Chondrocyte (in vitro differentiated cells): Measurements from ENCODE around the gene YTHDF2. TPM values are rescaled to one million over a fixed set of nuclear protein-coding genes. Genes with fewer than 3 reads are reported as not detected.
A peak's percentile ranks its signal among the peaks of the same experiment; 100 is the strongest.
"Not testable (repeated sequence)": the region's sequence is repeated elsewhere in the genome, so short reads cannot be mapped to it uniquely, and the experiment has no call there.

Experiments
- DNase-seq: peaks from one replicate; pipeline ENCODE4 v3.0.0; 2021; ENCODE audit warnings: mixed read lengths, low spot score
- H3K27ac Mint-ChIP-seq: one replicate; pipeline ENCODE4 v1.8.0; 2021; ENCODE audit warnings: mild to moderate bottlenecking, moderate library complexity, mixed read lengths; ENCODE audit not compliant: unreplicated experiment
- H3K27me3 Mint-ChIP-seq: 2 replicates; pipeline ENCODE4 v1.8.0; 2021; ENCODE audit warnings: low read depth, mixed read lengths
- H3K36me3 Mint-ChIP-seq: 2 replicates; pipeline ENCODE4 v1.8.0; 2021; ENCODE audit warnings: low read depth, mixed read lengths
- H3K4me1 Mint-ChIP-seq: 2 replicates; pipeline ENCODE4 v1.8.0; 2021; ENCODE audit warnings: low read depth, mild to moderate bottlenecking, mixed read lengths
- H3K4me3 Mint-ChIP-seq: one replicate; pipeline ENCODE4 v1.8.0; 2021; ENCODE audit warnings: mild to moderate bottlenecking, moderate library complexity, mixed read lengths; ENCODE audit not compliant: unreplicated experiment
- H3K9me3 Mint-ChIP-seq: 2 replicates; pipeline ENCODE4 v1.8.0; 2021; ENCODE audit warnings: low read depth, mixed read lengths
- total RNA-seq: library from RNA; stranded (reverse); gene quantifications from 3 replicates; pipeline ENCODE4 v1.2.1, GENCODE V29; 2021
- TF ChIP-seq, protein P1 (sequence below): fragments of 200-600 bp; sonication (generic); IDR thresholded peaks from 2 replicates; pipeline ENCODE4 v1.5.0; 2021; ENCODE audit warnings: antibody characterized with exemption, mild to moderate bottlenecking, moderate library complexity

Gene YTHDF2
- total RNA-seq, 1 donor from 2014 or later = 68.8 TPM

DNA sequence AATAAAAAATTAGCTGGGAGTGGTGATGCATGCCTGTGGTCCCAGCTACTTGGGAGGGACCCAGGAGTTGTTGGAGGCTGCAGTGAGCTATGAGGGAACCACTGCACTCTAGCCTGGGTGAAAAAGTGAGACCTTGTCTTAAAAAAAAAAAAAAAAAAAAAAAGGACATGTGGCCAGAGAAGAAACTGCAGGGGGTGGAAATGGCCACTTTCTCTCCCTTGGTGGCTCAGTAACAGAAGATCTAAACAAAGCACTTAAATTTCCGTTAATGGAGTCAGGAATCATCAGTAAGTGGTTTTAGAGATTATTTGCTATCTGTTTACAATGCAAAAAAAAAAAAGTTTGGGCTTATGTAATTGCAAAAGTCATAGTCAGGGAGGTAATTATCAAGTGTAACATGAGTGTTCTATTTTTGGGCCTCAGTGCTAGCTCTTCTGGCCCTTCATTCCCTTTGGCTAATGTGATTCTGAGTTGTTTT lies 55.9 kb downstream of the YTHDF2 start:
- no peak overlapping the region for H3K27ac Mint-ChIP-seq
- TF ChIP-seq, protein P1, sequence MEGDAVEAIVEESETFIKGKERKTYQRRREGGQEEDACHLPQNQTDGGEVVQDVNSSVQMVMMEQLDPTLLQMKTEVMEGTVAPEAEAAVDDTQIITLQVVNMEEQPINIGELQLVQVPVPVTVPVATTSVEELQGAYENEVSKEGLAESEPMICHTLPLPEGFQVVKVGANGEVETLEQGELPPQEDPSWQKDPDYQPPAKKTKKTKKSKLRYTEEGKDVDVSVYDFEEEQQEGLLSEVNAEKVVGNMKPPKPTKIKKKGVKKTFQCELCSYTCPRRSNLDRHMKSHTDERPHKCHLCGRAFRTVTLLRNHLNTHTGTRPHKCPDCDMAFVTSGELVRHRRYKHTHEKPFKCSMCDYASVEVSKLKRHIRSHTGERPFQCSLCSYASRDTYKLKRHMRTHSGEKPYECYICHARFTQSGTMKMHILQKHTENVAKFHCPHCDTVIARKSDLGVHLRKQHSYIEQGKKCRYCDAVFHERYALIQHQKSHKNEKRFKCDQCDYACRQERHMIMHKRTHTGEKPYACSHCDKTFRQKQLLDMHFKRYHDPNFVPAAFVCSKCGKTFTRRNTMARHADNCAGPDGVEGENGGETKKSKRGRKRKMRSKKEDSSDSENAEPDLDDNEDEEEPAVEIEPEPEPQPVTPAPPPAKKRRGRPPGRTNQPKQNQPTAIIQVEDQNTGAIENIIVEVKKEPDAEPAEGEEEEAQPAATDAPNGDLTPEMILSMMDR = peak; percentile 25
- no peak for DNase-seq

DNA sequence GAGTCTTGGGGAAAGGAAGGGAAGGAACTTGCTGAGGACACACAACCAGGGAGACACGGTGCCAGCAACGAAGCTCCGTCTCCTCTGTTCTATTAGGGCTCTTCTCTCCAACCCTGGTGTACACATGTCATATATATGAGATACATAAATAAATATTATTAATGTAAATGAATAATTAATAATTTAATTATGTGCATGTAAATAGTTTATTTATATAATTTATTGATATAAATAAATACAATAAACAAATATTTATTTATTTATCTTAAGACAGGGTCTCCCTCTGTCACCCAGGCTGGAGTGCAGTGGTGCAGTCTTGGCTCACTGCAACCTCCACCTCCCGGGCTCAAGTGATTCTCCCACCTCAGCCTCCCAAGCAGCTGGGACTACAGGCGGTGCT lies 57.8 kb downstream of the YTHDF2 start:
- not testable (repeated sequence) for H3K27me3 Mint-ChIP-seq

More for the DNA sequence above, 55.9 kb downstream of the YTHDF2 start:
- H3K36me3 Mint-ChIP-seq = no peaks in the 10 kb centered on the region
- H3K4me3 Mint-ChIP-seq = no peak overlapping the region
- no peaks in the 10 kb centered on the region for H3K4me1 Mint-ChIP-seq
- peaks cover 6% of the 10 kb centered on the region for H3K27me3 Mint-ChIP-seq
- no peaks in the 10 kb centered on the region for H3K9me3 Mint-ChIP-seq

DNA sequence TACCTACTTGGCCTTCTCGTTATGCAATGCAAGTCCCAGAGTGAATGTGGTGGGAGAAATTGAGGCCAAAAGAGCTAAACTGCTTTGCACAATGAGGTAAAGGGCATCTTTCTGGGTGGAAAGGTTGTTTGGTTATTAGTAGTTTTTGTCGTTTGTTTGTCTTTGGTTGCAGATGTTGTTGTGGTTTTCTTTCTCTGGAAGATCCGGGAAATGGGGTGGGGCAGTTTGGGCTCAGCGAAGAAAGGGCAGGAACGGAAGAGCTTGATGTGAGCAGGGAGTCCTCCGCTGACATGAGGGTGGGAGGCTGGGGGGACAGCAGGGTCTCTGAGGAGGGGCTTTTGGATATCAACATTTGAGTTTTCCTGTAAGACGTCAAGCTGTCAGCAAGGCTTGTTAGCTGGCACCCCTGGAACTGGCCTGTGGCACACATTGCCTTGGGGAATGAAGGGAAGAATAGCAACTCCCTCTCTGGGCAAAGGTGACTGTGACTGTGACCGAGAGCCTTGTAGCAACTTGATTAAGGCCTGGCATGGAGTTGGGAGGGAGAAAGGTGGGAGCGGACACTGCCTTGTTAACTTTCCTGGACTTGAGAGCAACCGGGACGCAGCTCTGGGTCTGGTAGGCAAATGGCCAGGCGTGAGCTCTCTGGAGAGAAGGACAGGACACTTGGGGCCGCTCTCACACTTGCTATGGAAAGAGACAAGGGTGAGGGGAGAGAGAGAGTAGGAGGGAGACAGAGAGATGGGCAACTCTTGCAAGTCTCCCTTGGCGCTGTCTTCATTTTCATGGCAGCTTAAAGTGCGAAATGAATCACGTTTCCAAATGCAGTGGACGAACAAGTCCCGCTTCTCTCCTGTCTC lies 59.8 kb downstream of the YTHDF2 start:
- Mint-ChIP-seq H3K36me3 (no peaks in the 10 kb centered on the region), H3K27ac (peak overlapping the region; percentile 30), H3K27me3 (peaks cover 6% of the 10 kb centered on the region), H3K4me1 (no peaks in the 10 kb centered on the region), H3K9me3 (no peaks in the 10 kb centered on the region), H3K4me3 (no peak overlapping the region)
- TF ChIP-seq, protein P1 = no peak
- DNase-seq = no peak

More for the DNA sequence above, 57.8 kb downstream of the YTHDF2 start:
- not testable (repeated sequence) for H3K4me3 Mint-ChIP-seq, H3K27ac Mint-ChIP-seq, H3K36me3 Mint-ChIP-seq, DNase-seq, H3K4me1 Mint-ChIP-seq, H3K9me3 Mint-ChIP-seq

DNA sequence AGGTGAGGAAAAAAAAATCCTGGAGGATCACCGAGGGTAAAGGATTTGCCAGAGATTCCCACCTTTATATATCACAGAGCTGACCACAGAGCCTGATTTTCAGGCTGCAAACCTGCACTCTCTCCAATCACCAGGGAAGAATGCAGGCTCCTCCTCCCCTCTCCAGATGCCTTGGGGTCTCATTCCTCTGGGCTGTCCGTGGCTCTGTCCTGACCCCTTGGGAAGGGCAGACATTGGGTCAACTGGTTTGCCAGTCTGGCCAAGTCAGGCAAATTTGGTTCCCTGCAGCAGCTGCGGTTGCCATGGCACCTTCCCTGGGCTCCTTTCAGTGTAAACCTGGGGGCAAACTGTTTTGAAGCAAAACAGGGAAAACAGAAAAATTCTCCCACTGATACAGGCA lies 63.6 kb downstream of the YTHDF2 start:
- H3K27me3 Mint-ChIP-seq = peaks cover 6% of the 10 kb centered on the region
- no peak overlapping the region for H3K4me3 Mint-ChIP-seq
- no peak overlapping the region for H3K27ac Mint-ChIP-seq
- TF ChIP-seq, protein P1 = no peak
- DNase-seq = no peak
- no peaks in the 10 kb centered on the region for H3K4me1 Mint-ChIP-seq
- no peaks in the 10 kb centered on the region for H3K9me3 Mint-ChIP-seq
- peaks cover 1% of the 10 kb centered on the region for H3K36me3 Mint-ChIP-seq

DNA sequence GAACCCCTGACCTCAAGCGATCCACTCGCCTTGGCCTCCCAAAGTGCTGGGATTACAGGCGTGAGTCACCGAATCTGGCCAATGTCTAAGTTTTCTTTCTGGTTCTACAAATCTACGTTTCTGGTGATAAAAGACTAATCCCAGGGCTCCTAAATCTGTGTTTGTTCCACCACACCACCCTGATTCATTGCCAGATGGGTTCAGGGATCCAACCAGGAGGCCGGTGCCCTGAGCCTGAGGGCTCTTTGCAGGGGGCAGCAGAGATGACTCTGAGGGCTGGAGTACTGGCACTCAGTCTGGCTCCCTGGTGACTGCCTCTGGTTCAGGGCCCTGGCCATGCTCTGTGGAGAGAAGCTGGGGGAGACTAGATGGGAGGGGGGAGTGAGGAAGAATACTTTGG lies 64.7 kb downstream of the YTHDF2 start:
- no peak overlapping the region for H3K27ac Mint-ChIP-seq
- peaks cover 1% of the 10 kb centered on the region for H3K36me3 Mint-ChIP-seq
- DNase-seq = no peak
- H3K4me1 Mint-ChIP-seq = no peaks in the 10 kb centered on the region
- peaks cover 6% of the 10 kb centered on the region for H3K27me3 Mint-ChIP-seq
- TF ChIP-seq, protein P1 = no peak
- no peaks in the 10 kb centered on the region for H3K9me3 Mint-ChIP-seq
- no peak overlapping the region for H3K4me3 Mint-ChIP-seq
